Esophagus squamous epithelium (tissue), 5 donors: ENCODE data around the gene IQCF5. TPM values are rescaled to one million over a fixed set of nuclear protein-coding genes. Genes with fewer than 3 reads are reported as not detected.
"Not testable (repeated sequence)": the region's sequence is repeated elsewhere in the genome, so short reads cannot be mapped to it uniquely, and the experiment has no call there.

ENCODE experiments used
- DNase-seq: peaks from one replicate; lab custom pipeline; 2025; lab: John Stamatoyannopoulos, UW
- H3K27ac ChIP-seq, 4 donors: fragments of 200-600 bp; sonication (generic); one replicate each; pipeline ENCODE4 v1.5.1; 2016 to 2019; ENCODE audit warnings: mild to moderate bottlenecking in 1 of 4
- H3K27me3 ChIP-seq, 4 donors: fragments of 200-600 bp; sonication (generic); 1 replicate in 3 of 4; 2 replicates in 1 of 4; pipeline versions ENCODE4 v1.5.1 to v1.6.0; 2017 to 2021; ENCODE audit warnings: antibody characterized with exemption in 1 of 4
- H3K36me3 ChIP-seq, 3 donors: fragments of 200-600 bp; sonication (generic); one replicate each; pipeline ENCODE4 v1.5.1; 2016 to 2019
- H3K4me1 ChIP-seq, 3 donors: fragments of 200-600 bp; sonication (generic); one replicate each; pipeline ENCODE4 v1.5.1; 2017 to 2019
- H3K4me3 ChIP-seq, 4 donors: fragments of 200-600 bp; sonication (generic); 1 replicate in 3 of 4; 2 replicates in 1 of 4; pipeline ENCODE4 v1.5.1; 2016 to 2019; ENCODE audit warnings: mild to moderate bottlenecking in 2 of 4, moderate library complexity in 1 of 4
- H3K9me3 ChIP-seq, 3 donors: fragments of 200-600 bp; sonication (generic); one replicate each; pipeline ENCODE4 v1.5.1; 2016 to 2019
- CTCF ChIP-seq, 6 experiments: fragments of 450-650 bp in 4 of 6; fragments of 200-600 bp in 2 of 6; sonication (generic) in 2 of 6; IDR thresholded peaks; one replicate each; pipeline ENCODE4 v1.5.1; 2016 to 2019; ENCODE audit warnings: antibody characterized with exemption in 6 of 6, mild to moderate bottlenecking in 4 of 6, moderate library complexity in 4 of 6
- POLR2A ChIP-seq, 4 donors: fragments of 450-650 bp; IDR thresholded peaks; one replicate each; pipeline ENCODE4 v1.6.1; 2017; ENCODE audit warnings: antibody characterized with exemption in 4 of 4, mild to moderate bottlenecking in 4 of 4, moderate library complexity in 3 of 4
- WGBS, 2 donors: methylation state at CpG; one replicate each; pipeline ENCODE4 v1.1.5; 2018; 5-methylcytosine and 5-hydroxymethylcytosine counted together
- intact Hi-C: fragments of 100-400 bp; cut with DNase I; formaldehyde crosslinking; loops from one replicate; pipeline ENCODE4 v1.15.0; 2022
- total RNA-seq, 4 donors: library from RNA; depleted of rRNA; stranded (reverse); fragments of >200 nt; gene quantifications; one replicate each; pipeline ENCODE4 v1.1.0, GENCODE V29; 2016
- donor health status: DM: yes; HTN: yes; CAD: no.

The IQCF5 gene
- total RNA-seq, 4 donors from 2014 or later, result not detected

- Histone ChIP-seq H3K4me3 (no peak overlapping the region), H3K36me3 (no peaks in the 10 kb centered on the region), H3K27me3 (peaks cover 0 to 23% (median 0%) of the 10 kb centered on the region in 4 donors), H3K9me3 (no peaks in the 10 kb centered on the region), H3K4me1 (no peaks in the 10 kb centered on the region), H3K27ac (no peak overlapping the region)
- WGBS, 2 donors, result 45 to 52% methylated on average over 4 of the region's 4 CpGs
- DNase-seq, result no peak
- intact Hi-C loops, result no loop called here
- TF ChIP-seq CTCF (IDR thresholded peaks at IDR 0.05) (no peak), POLR2A (IDR thresholded peaks at IDR 0.05) (no peak)
These were observed 512 bp downstream of the IQCF5 start for GRCh38 chr3:51874889-51875288.

- Histone ChIP-seq H3K4me1 (no peaks in the 10 kb centered on the region), H3K9me3 (no peaks in the 10 kb centered on the region), H3K27me3 (peaks cover 0 to 19% (median 0%) of the 10 kb centered on the region in 4 donors), H3K36me3 (no peaks in the 10 kb centered on the region), H3K27ac (no peak overlapping the region), H3K4me3 (no peak overlapping the region)
- intact Hi-C loops, result no loop called here
- 69 to 87% methylated on average over 2 of the region's 2 CpGs for WGBS, 2 donors
- DNase-seq, result no peak
- TF ChIP-seq POLR2A (IDR thresholded peaks at IDR 0.05) (no peak), CTCF (IDR thresholded peaks at IDR 0.05) (no peak)
These were observed 990 bp downstream of the IQCF5 start for GRCh38 chr3:51874411-51874810.

- H3K9me3 ChIP-seq, result no peaks in the 10 kb centered on the region
- intact Hi-C loops, result no loop called here
- no peaks in the 10 kb centered on the region for H3K36me3 ChIP-seq
- no peaks in the 10 kb centered on the region for H3K4me1 ChIP-seq
- 70 to 87% methylated on average over 7 to 10 of the region's 10 CpGs for WGBS, 2 donors
- no peak for DNase-seq
- peaks cover 0 to 20% (median 0%) of the 10 kb centered on the region in 4 donors for H3K27me3 ChIP-seq
- no peak overlapping the region for H3K27ac ChIP-seq
- TF ChIP-seq CTCF (IDR thresholded peaks at IDR 0.05) (no peak), POLR2A (IDR thresholded peaks at IDR 0.05) (no peak)
- no peak overlapping the region for H3K4me3 ChIP-seq
These were observed 1.5 kb downstream of the IQCF5 start for GRCh38 chr3:51873876-51874275.

GRCh38 chr3:51873253-51873766, 2.1 kb downstream of the IQCF5 start:
- WGBS, 2 donors, result 50 to 55% methylated on average over 1 of the region's 1 CpG
- no peak overlapping the region for H3K4me3 ChIP-seq
- H3K27ac ChIP-seq, result no peak overlapping the region
- H3K36me3 ChIP-seq, result no peaks in the 10 kb centered on the region
- H3K27me3 ChIP-seq, result peaks cover 0 to 24% (median 0%) of the 10 kb centered on the region in 4 donors
- intact Hi-C loops, result no loop called here
- no peak for TF ChIP-seq POLR2A (IDR thresholded peaks at IDR 0.05)
- no peak for TF ChIP-seq CTCF (IDR thresholded peaks at IDR 0.05)
- DNase-seq, result no peak
- H3K4me1 ChIP-seq, result no peaks in the 10 kb centered on the region
- no peaks in the 10 kb centered on the region for H3K9me3 ChIP-seq

GRCh38 chr3:51869304-51869703, 6.1 kb downstream of the IQCF5 start:
- no peak overlapping the region for H3K4me3 ChIP-seq
- 50 to 63% methylated on average over 2 of the region's 2 CpGs for WGBS, 2 donors
- DNase-seq, result no peak
- no peak overlapping the region for H3K27ac ChIP-seq
- intact Hi-C loops, result no loop called here
- no peaks in the 10 kb centered on the region for H3K9me3 ChIP-seq
- no peak for TF ChIP-seq CTCF (IDR thresholded peaks at IDR 0.05)
- no peak for TF ChIP-seq POLR2A (IDR thresholded peaks at IDR 0.05)
- H3K4me1 ChIP-seq, result no peaks in the 10 kb centered on the region
- no peaks in the 10 kb centered on the region for H3K36me3 ChIP-seq
- H3K27me3 ChIP-seq, result peaks cover 0 to 18% (median 0%) of the 10 kb centered on the region in 4 donors

GRCh38 chr3:51868896-51869295, 6.5 kb downstream of the IQCF5 start:
- H3K4me1 ChIP-seq, H3K27ac ChIP-seq, H3K4me3 ChIP-seq, intact Hi-C loops, DNase-seq, H3K9me3 ChIP-seq, H3K36me3 ChIP-seq: not testable (repeated sequence)
- H3K27me3 ChIP-seq, result peaks cover 0 to 15% (median 0%) of the 10 kb centered on the region in 4 donors
- 75 to 100% methylated on average over 1 of the region's 1 CpG for WGBS, 2 donors
